OCI-LY3 (cell line): ENCODE results near the gene CALHM5.

Source experiments
- H2AFZ ChIP-seq: fragments of 200-600, 300-600 bp; shearing (Covaris generic); 2 replicates; pipeline ENCODE4 v1.6.0; 2014; ENCODE audit warnings: antibody characterized with exemption, low read depth, low read length
- H3K27ac ChIP-seq: fragments of 200-600, 300-600 bp; sonication (generic); 2 replicates; pipeline ENCODE4 v1.5.1; 2014; ENCODE audit warnings: mild to moderate bottlenecking, low read length, moderate library complexity, mixed read lengths
- H3K27me3 ChIP-seq: fragments of 200-600, 300-600 bp; sonication (generic); 2 replicates; pipeline ENCODE4 v1.6.1; 2014; ENCODE audit warnings: low read depth, low read length, mixed read lengths
- H3K36me3 ChIP-seq: fragments of 200-600, 300-600 bp; sonication (generic); replicated peaks from 2 replicates; pipeline ENCODE3; 2014; ENCODE audit warnings: low read depth, low read length, mixed read lengths
- H3K4me1 ChIP-seq: fragments of 300-600, 200-600 bp; sonication (generic); 2 replicates; pipeline ENCODE4 v1.6.1; 2014; ENCODE audit warnings: low read length, mixed read lengths
- H3K4me2 ChIP-seq: fragments of 200-600, 300-600 bp; sonication (generic); 2 replicates; pipeline ENCODE4 v1.6.1; 2014; ENCODE audit warnings: low read length, mixed read lengths
- H3K4me3 ChIP-seq: fragments of 300-600, 200-600 bp; sonication (generic); 2 replicates; pipeline ENCODE4 v1.5.1; 2014; ENCODE audit warnings: antibody characterized with exemption, mild to moderate bottlenecking, low read length, moderate library complexity
- H3K79me2 ChIP-seq: fragments of 300-600, 200-600 bp; shearing (Covaris generic); 2 replicates; pipeline ENCODE4 v1.6.1; 2014; ENCODE audit warnings: mild to moderate bottlenecking, low read length, mixed read lengths
- H3K9ac ChIP-seq: fragments of 300-600, 200-600 bp; shearing (Covaris generic); 2 replicates; pipeline ENCODE4 v1.6.0; 2014; ENCODE audit warnings: mild to moderate bottlenecking, low read length, moderate library complexity
- H3K9me3 ChIP-seq: fragments of 200-600, 300-600 bp; shearing (Covaris generic); 2 replicates; pipeline ENCODE4 v1.6.1; 2014; ENCODE audit warnings: low read length, mixed read lengths; ENCODE audit not compliant: insufficient read depth
- H4K20me1 ChIP-seq: fragments of 200-600, 300-600 bp; sonication (generic); 2 replicates; pipeline ENCODE4 v1.6.1; 2016; ENCODE audit warnings: low read length, mixed read lengths; ENCODE audit not compliant: insufficient read depth
- CTCF ChIP-seq: fragments of 200-600, 300-600 bp; sonication (generic); IDR thresholded peaks from 2 replicates; pipeline ENCODE4 v1.5.1; 2014; ENCODE audit warnings: antibody characterized with exemption, low read length, low read depth
- EZH2phosphoT487 ChIP-seq: fragments of 200-600 bp; shearing (Covaris generic); IDR thresholded peaks from 2 replicates; pipeline ENCODE4 v1.6.1; 2018; ENCODE audit warnings: antibody characterized with exemption, mixed run types, low read depth

CALHM5 gene

GRCh38 chr6:116465246-116465645 is 46.2 kb upstream of the CALHM5 start:
- Histone ChIP-seq H3K4me3 (peak overlapping the region; percentile 37; the same call in 1 of the 2 replicates), H3K36me3 (no peaks in the 10 kb centered on the region), H3K27me3 (no peaks in the 10 kb centered on the region), H3K79me2 (no peaks in the 10 kb centered on the region), H3K4me2 (peak overlapping the region; percentile 72), H3K9ac (no peak overlapping the region), H2AFZ (no peak overlapping the region), H3K4me1 (peaks cover 25% of the 10 kb centered on the region), H3K9me3 (no peaks in the 10 kb centered on the region), H3K27ac (no peak overlapping the region), H4K20me1 (no peaks in the 10 kb centered on the region)
- no peak for TF ChIP-seq EZH2phosphoT487
- TF ChIP-seq CTCF = no peak

- H4K20me1 ChIP-seq = no peaks in the 10 kb centered on the region
- H3K9me3 ChIP-seq = no peaks in the 10 kb centered on the region
- H3K4me2 ChIP-seq = no peak overlapping the region
- TF ChIP-seq CTCF (no peak), EZH2phosphoT487 (no peak)
- H3K27ac ChIP-seq = no peak overlapping the region
- H3K36me3 ChIP-seq = no peaks in the 10 kb centered on the region
- no peak overlapping the region for H2AFZ ChIP-seq
- peaks cover 25% of the 10 kb centered on the region for H3K4me1 ChIP-seq
- no peak overlapping the region for H3K4me3 ChIP-seq
- no peaks in the 10 kb centered on the region for H3K79me2 ChIP-seq
- no peak overlapping the region for H3K9ac ChIP-seq
- H3K27me3 ChIP-seq = no peaks in the 10 kb centered on the region
These were observed 44.3 kb upstream of the CALHM5 start for GRCh38 chr6:116467096-116467495.

GRCh38 chr6:116467514-116467913 is 43.9 kb upstream of the CALHM5 start:
- no peaks in the 10 kb centered on the region for H3K79me2 ChIP-seq
- H3K4me2 ChIP-seq = no peak overlapping the region
- no peak for TF ChIP-seq EZH2phosphoT487
- no peak for TF ChIP-seq CTCF
- H3K4me1 ChIP-seq = peaks cover 25% of the 10 kb centered on the region
- no peaks in the 10 kb centered on the region for H3K27me3 ChIP-seq
- H3K36me3 ChIP-seq = no peaks in the 10 kb centered on the region
- H2AFZ ChIP-seq = no peak overlapping the region
- no peaks in the 10 kb centered on the region for H4K20me1 ChIP-seq
- no peak overlapping the region for H3K27ac ChIP-seq
- no peak overlapping the region for H3K9ac ChIP-seq
- no peak overlapping the region for H3K4me3 ChIP-seq
- no peaks in the 10 kb centered on the region for H3K9me3 ChIP-seq

- Histone ChIP-seq H4K20me1 (no peaks in the 10 kb centered on the region), H3K27ac (no peak overlapping the region), H3K27me3 (no peaks in the 10 kb centered on the region), H3K79me2 (no peaks in the 10 kb centered on the region), H3K9me3 (no peaks in the 10 kb centered on the region), H3K4me3 (no peak overlapping the region), H2AFZ (no peak overlapping the region), H3K4me1 (peaks cover 25% of the 10 kb centered on the region), H3K9ac (no peak overlapping the region), H3K4me2 (no peak overlapping the region), H3K36me3 (no peaks in the 10 kb centered on the region)
- no peak for TF ChIP-seq EZH2phosphoT487
These were observed 43.1 kb upstream of the CALHM5 start for GRCh38 chr6:116468293-116468692.

- no peak overlapping the region for H3K27ac ChIP-seq
These were observed 39.9 kb upstream of the CALHM5 start for GRCh38 chr6:116471531-116471930.

More at GRCh38 chr6:116471531-116471930, 39.9 kb upstream of the CALHM5 start:
- H3K9ac ChIP-seq = no peak overlapping the region
- no peak overlapping the region for H2AFZ ChIP-seq
- H3K27me3 ChIP-seq = no peaks in the 10 kb centered on the region
- no peak overlapping the region for H3K4me3 ChIP-seq
- H3K36me3 ChIP-seq = no peaks in the 10 kb centered on the region
- H3K4me2 ChIP-seq = no peak overlapping the region
- H3K4me1 ChIP-seq = peaks cover 15% of the 10 kb centered on the region
- no peaks in the 10 kb centered on the region for H3K79me2 ChIP-seq
- TF ChIP-seq EZH2phosphoT487 (no peak), CTCF (no peak)
- no peaks in the 10 kb centered on the region for H3K9me3 ChIP-seq
- no peaks in the 10 kb centered on the region for H4K20me1 ChIP-seq
